ENCODE data around the gene UBL4A. TPM values are rescaled to one million over a fixed set of nuclear protein-coding genes. Genes with fewer than 3 reads are reported as not detected.
"Not testable (repeated sequence)": the region's sequence is repeated elsewhere in the genome, so short reads cannot be mapped to it uniquely, and the experiment has no call there.

Gene UBL4A
- total and polyA plus RNA-seq, 2 of the 13 experiments (the other 11 are each of a cell fraction or from before 2014, with no cell fraction given) = 16.8 to 25.5 TPM

- TF ChIP-seq CTCF (CRISPR knock-in tag; IDR thresholded peaks at IDR 0.05) = no peak
- TF ChIP-seq ZBTB42 (CRISPR knock-in tag; IDR thresholded peaks at IDR 0.05) = no peak
- no peak for TF ChIP-seq KAT2B (IDR thresholded peaks at IDR 0.05; ENCODE audit: borderline replicate concordance, low read depth, low read length)
- no peak for TF ChIP-seq YEATS2 (CRISPR knock-in tag; IDR thresholded peaks at IDR 0.05; ENCODE audit: borderline replicate concordance)
- TF ChIP-seq ZNF292 (CRISPR knock-in tag; IDR thresholded peaks at IDR 0.05; ENCODE audit: borderline replicate concordance, low read depth) = no peak
- no peak for TF ChIP-seq MXI1 (IDR thresholded peaks at IDR 0.05; ENCODE audit: borderline replicate concordance, low read depth, low read length)
- no peak for TF ChIP-seq POGK (CRISPR knock-in tag; conservative IDR thresholded peaks at IDR 0.05)
- TF ChIP-seq SRY (CRISPR knock-in tag; IDR thresholded peaks at IDR 0.05) = no peak
Measured at GRCh38 chrX:154502989-154503388, 16.6 kb upstream of the UBL4A start (continued).

GRCh38 chrX:154502098-154502497 lies 15.7 kb upstream of the UBL4A start:
- DNase-seq (ENCODE audit: low spot score) (no peak), FAIRE-seq (no peak), ATAC-seq (no peak)
- WGBS (ENCODE audit: low lambda C conversion rate) = 90% methylated on average over 5 of the region's 8 CpGs
- no peak overlapping the region for H3K4me2 ChIP-seq (ENCODE audit: low read depth, low read length)
- BruUV-seq (replicated peaks) = no TSS peak
- intact Hi-C loops (cut with micrococcal nuclease; ENCODE audit: unreplicated experiment) (no loop called here), in situ Hi-C loops (cut with HindIII; ENCODE audit: extremely low pct_ligation_motif_present, low pct_unique_long_range_greater_than_20kb) (no loop called here)
- H3K4me3 ChIP-seq (replicated peaks in 1 of 3; ENCODE audit: insufficient read depth in 1 of 3, low read depth in 2 of 3, low read length in 3 of 3) = no peak overlapping the region
- 0 out of 2 replicates have a peak, but pooled peaks cover 6% of the 10 kb centered on the region for H3K4me1 ChIP-seq (ENCODE audit: insufficient read depth, low read length)
- ChIA-PET CTCF (ENCODE audit: low intra/inter-chr PET ratio, low total read pairs) (no interaction called here), POLR2A (interaction anchor here (0.9 kb wide), 1 partner anchor 12 kb away, joined by 3 read pairs; the partner anchor contains the start of gene SLC10A3)
- H2AFZ ChIP-seq (ENCODE audit: low read length) = no peak overlapping the region
- H3K27ac ChIP-seq (ENCODE audit: extremely low read length, insufficient read depth, low read length) = no peak overlapping the region
- no peaks in the 10 kb centered on the region for H3K79me2 ChIP-seq (ENCODE audit: insufficient read depth, low read length)
- H3K27me3 ChIP-seq (ENCODE audit: control insufficient read depth in 1 of 2, insufficient read depth in 2 of 2, low read length in 2 of 2) = no peaks in the 10 kb centered on the region
- TF ChIP-seq REPIN1 (CRISPR knock-in tag; IDR thresholded peaks at IDR 0.05; ENCODE audit: borderline replicate concordance, low read depth) = no peak
- TF ChIP-seq POLR2A (IDR thresholded peaks at IDR 0.05; ENCODE audit: insufficient read depth in 1 of 2, low read depth in 2 of 2, low read length in 2 of 2) = no peak
- no peak for TF ChIP-seq DMTF1 (CRISPR knock-in tag; IDR thresholded peaks at IDR 0.05)
- TF ChIP-seq ZNF780A (CRISPR knock-in tag; IDR thresholded peaks at IDR 0.05) = no peak
- no peak overlapping the region for H3K9ac ChIP-seq (ENCODE audit: insufficient read depth, low read depth, low read length)
- H3K9me3 ChIP-seq (ENCODE audit: low read length) = no peaks in the 10 kb centered on the region
- H3K36me3 ChIP-seq (replicated peaks in 1 of 2; ENCODE audit: control insufficient read depth in 1 of 2, insufficient read depth in 2 of 2, low read length in 2 of 2) = no peaks in the 10 kb centered on the region
- no peaks in the 10 kb centered on the region for H4K20me1 ChIP-seq (ENCODE audit: insufficient read depth, low read length)

GRCh38 chrX:154501423-154501822 lies 15.0 kb upstream of the UBL4A start:
- DNase-seq (ENCODE audit: low spot score); H3K9me3 ChIP-seq (ENCODE audit: low read length); H3K36me3 ChIP-seq (replicated peaks in 1 of 2; ENCODE audit: control insufficient read depth in 1 of 2, insufficient read depth in 2 of 2, low read length in 2 of 2); H2AFZ ChIP-seq (ENCODE audit: low read length); CTCF ChIA-PET (ENCODE audit: low intra/inter-chr PET ratio, low total read pairs); H4K20me1 ChIP-seq (ENCODE audit: insufficient read depth, low read length); H3K79me2 ChIP-seq (ENCODE audit: insufficient read depth, low read length); FAIRE-seq; H3K4me3 ChIP-seq (replicated peaks in 1 of 3; ENCODE audit: insufficient read depth in 1 of 3, low read depth in 2 of 3, low read length in 3 of 3); ATAC-seq; intact Hi-C loops (cut with micrococcal nuclease; ENCODE audit: unreplicated experiment); H3K4me1 ChIP-seq (ENCODE audit: insufficient read depth, low read length); H3K9ac ChIP-seq (ENCODE audit: insufficient read depth, low read depth, low read length); BruUV-seq (replicated peaks); H3K4me2 ChIP-seq (ENCODE audit: low read depth, low read length); in situ Hi-C loops (cut with HindIII; ENCODE audit: extremely low pct_ligation_motif_present, low pct_unique_long_range_greater_than_20kb); H3K27me3 ChIP-seq (ENCODE audit: control insufficient read depth in 1 of 2, insufficient read depth in 2 of 2, low read length in 2 of 2); H3K27ac ChIP-seq (ENCODE audit: extremely low read length, insufficient read depth, low read length): not testable (repeated sequence)
- POLR2A ChIA-PET = interaction anchor here (0.9 to 1.1 kb wide), 2 partner anchors 11 kb away, joined by 3 to 4 read pairs; partner anchors contain the start of gene SLC10A3
- WGBS (ENCODE audit: low lambda C conversion rate) = 39% methylated on average over 7 of the region's 7 CpGs
